Measurements from ENCODE around the gene KIR2DL3. TPM values are rescaled to one million over a fixed set of nuclear protein-coding genes. Genes with fewer than 3 reads are reported as not detected.

KIR2DL3 gene
- total RNA-seq, 1 donor from 2014 or later, result not detected

DNA sequence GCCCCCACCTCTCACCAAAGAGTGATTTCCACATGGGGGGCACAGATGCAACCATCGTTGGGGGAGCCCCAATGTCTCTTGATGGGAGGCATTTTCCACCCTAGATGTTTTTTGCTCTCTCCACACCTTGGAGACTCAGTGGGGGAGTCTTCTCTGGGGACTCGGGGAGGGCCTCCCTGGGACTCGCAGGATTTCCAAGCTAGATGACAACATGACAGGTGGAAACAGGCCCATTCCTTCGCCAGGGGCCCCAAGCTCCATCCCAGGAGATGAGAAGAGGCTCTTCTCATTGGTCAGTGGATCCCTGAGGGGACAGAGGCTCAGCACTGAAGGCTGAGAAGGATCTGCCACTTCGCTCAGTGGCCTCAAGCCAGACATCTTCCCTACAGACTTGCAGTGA, 52.4 kb downstream of the KIR2DL3 start:
- peaks cover 8% of the 10 kb centered on the region for H3K27me3 Mint-ChIP-seq (ENCODE audit: unreplicated experiment)
- TF ChIP-seq, protein P1, sequence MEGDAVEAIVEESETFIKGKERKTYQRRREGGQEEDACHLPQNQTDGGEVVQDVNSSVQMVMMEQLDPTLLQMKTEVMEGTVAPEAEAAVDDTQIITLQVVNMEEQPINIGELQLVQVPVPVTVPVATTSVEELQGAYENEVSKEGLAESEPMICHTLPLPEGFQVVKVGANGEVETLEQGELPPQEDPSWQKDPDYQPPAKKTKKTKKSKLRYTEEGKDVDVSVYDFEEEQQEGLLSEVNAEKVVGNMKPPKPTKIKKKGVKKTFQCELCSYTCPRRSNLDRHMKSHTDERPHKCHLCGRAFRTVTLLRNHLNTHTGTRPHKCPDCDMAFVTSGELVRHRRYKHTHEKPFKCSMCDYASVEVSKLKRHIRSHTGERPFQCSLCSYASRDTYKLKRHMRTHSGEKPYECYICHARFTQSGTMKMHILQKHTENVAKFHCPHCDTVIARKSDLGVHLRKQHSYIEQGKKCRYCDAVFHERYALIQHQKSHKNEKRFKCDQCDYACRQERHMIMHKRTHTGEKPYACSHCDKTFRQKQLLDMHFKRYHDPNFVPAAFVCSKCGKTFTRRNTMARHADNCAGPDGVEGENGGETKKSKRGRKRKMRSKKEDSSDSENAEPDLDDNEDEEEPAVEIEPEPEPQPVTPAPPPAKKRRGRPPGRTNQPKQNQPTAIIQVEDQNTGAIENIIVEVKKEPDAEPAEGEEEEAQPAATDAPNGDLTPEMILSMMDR (IDR thresholded peaks at IDR 0.05; ENCODE audit: unreplicated experiment), result no peak
- peaks cover 40% of the 10 kb centered on the region for H3K9me3 Mint-ChIP-seq (ENCODE audit: unreplicated experiment)
- H3K4me3 Mint-ChIP-seq (ENCODE audit: unreplicated experiment), result no peak overlapping the region
- H3K4me1 Mint-ChIP-seq (ENCODE audit: unreplicated experiment), result no peaks in the 10 kb centered on the region
- peaks cover 25% of the 10 kb centered on the region for H3K36me3 Mint-ChIP-seq (ENCODE audit: low read depth, unreplicated experiment)
- DNase-seq (ENCODE audit: low spot score), result no peak
- no peak overlapping the region for H3K27ac Mint-ChIP-seq (ENCODE audit: unreplicated experiment)

DNA sequence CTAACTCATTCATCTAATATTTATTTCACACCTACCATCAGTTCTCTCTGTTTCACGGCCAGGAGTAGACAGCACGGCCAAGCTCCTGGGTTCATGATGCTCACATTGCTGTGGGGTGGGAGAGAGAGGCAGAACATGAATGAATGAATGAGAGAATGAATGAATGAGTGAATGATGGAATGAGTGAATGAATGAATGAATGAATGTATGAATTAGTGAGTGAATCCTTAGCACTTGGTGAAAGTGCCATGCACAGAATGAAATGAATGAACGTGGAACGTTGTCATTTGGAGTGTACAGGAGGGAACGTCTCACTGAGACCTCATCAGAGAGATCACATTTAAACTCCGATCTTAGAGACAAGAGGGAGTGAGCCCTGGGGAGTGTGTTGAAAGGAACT, 53.2 kb downstream of the KIR2DL3 start:
- TF ChIP-seq, protein P1 (IDR thresholded peaks at IDR 0.05; ENCODE audit: unreplicated experiment), result no peak
- no peaks in the 10 kb centered on the region for H3K4me1 Mint-ChIP-seq (ENCODE audit: unreplicated experiment)
- H3K27me3 Mint-ChIP-seq (ENCODE audit: unreplicated experiment), result peaks cover 6% of the 10 kb centered on the region
- H3K4me3 Mint-ChIP-seq (ENCODE audit: unreplicated experiment), result no peak overlapping the region
- peaks cover 21% of the 10 kb centered on the region for H3K36me3 Mint-ChIP-seq (ENCODE audit: low read depth, unreplicated experiment)
- DNase-seq (ENCODE audit: low spot score), result no peak
- H3K27ac Mint-ChIP-seq (ENCODE audit: unreplicated experiment), result no peak overlapping the region
- H3K9me3 Mint-ChIP-seq (ENCODE audit: unreplicated experiment), result peaks cover 36% of the 10 kb centered on the region

DNA sequence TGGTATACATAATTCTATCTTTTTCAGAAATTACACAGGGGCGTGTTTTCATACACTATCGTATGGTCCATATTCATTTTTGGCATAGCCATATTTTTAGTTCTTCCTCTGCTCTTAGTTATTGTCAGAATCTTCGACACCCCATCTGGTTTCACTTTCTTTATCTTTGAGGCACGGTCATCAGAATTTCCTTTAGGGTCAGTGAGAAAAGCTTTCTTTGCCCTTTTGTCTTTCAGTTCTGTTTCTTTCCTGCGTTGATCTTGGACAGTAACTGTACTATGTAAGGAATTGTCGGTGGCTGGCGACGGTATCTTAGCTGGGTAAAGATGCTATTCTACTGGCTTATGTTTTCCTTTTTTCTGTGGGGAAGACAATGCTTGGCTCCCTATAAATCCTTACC, 54.5 kb downstream of the KIR2DL3 start:
- Mint-ChIP-seq H3K4me1 (ENCODE audit: unreplicated experiment) (no peaks in the 10 kb centered on the region), H3K27ac (ENCODE audit: unreplicated experiment) (no peak overlapping the region), H3K4me3 (ENCODE audit: unreplicated experiment) (no peak overlapping the region), H3K9me3 (ENCODE audit: unreplicated experiment) (peaks cover 31% of the 10 kb centered on the region), H3K27me3 (ENCODE audit: unreplicated experiment) (peaks cover 6% of the 10 kb centered on the region), H3K36me3 (ENCODE audit: low read depth, unreplicated experiment) (peaks cover 14% of the 10 kb centered on the region)
- TF ChIP-seq, protein P1 (IDR thresholded peaks at IDR 0.05; ENCODE audit: unreplicated experiment), result no peak
- no peak for DNase-seq (ENCODE audit: low spot score)

DNA sequence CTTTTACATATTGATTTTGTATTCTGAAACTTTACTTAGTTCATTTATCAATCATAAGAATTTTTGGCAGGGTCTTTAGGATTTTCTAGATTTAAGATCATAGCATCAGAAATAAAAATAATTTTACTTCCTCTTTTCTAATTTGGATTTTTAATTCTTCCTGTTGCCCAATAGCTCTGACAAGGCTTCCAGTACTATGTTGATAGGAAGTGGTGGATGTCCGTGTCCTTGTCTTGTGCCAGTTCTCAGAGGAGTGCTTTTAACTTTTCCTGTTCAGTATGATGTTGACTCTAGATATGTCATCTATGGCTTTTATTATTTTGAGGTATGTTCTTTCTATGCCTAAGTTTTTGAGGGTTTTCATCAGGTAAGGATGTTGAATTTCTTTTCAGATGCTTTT, 57.4 kb downstream of the KIR2DL3 start:
- H3K27ac Mint-ChIP-seq (ENCODE audit: unreplicated experiment), result no peak overlapping the region
- TF ChIP-seq, protein P1 (IDR thresholded peaks at IDR 0.05; ENCODE audit: unreplicated experiment), result no peak
- peaks cover 19% of the 10 kb centered on the region for H3K9me3 Mint-ChIP-seq (ENCODE audit: unreplicated experiment)
- no peak overlapping the region for H3K4me3 Mint-ChIP-seq (ENCODE audit: unreplicated experiment)
- H3K36me3 Mint-ChIP-seq (ENCODE audit: low read depth, unreplicated experiment), result no peaks in the 10 kb centered on the region
- no peaks in the 10 kb centered on the region for H3K4me1 Mint-ChIP-seq (ENCODE audit: unreplicated experiment)
- no peak for DNase-seq (ENCODE audit: low spot score)
- no peaks in the 10 kb centered on the region for H3K27me3 Mint-ChIP-seq (ENCODE audit: unreplicated experiment)

Other genes starting within 250 kb of the KIR2DL3 start
- gene LAIR2, start 235.7 kb upstream of the KIR2DL3 start, total RNA-seq (ENCODE audit: unreplicated experiment), result not detected
- not detected for gene LILRA2, start 164.7 kb upstream of the KIR2DL3 start, total RNA-seq (ENCODE audit: unreplicated experiment)
- gene LILRA1, start 144.9 kb upstream of the KIR2DL3 start, total RNA-seq (ENCODE audit: unreplicated experiment), result not detected
- gene LILRB1, start 108.0 kb upstream of the KIR2DL3 start, total RNA-seq (ENCODE audit: unreplicated experiment), result not detected
- gene LILRB4, start 75.5 kb upstream of the KIR2DL3 start, total RNA-seq (ENCODE audit: unreplicated experiment), result not detected
- gene KIR3DL3, start 14.1 kb upstream of the KIR2DL3 start, total RNA-seq (ENCODE audit: unreplicated experiment), result not detected
- gene KIR2DL1, start 31.3 kb downstream of the KIR2DL3 start, total RNA-seq (ENCODE audit: unreplicated experiment), result not detected
- gene KIR2DL4, start 65.1 kb downstream of the KIR2DL3 start, total RNA-seq (ENCODE audit: unreplicated experiment), result not detected
- gene KIR3DL1, start 78.0 kb downstream of the KIR2DL3 start, total RNA-seq (ENCODE audit: unreplicated experiment), result not detected
- not detected for gene KIR2DS4, start 94.2 kb downstream of the KIR2DL3 start, total RNA-seq (ENCODE audit: unreplicated experiment)
- gene KIR3DL2, start 111.9 kb downstream of the KIR2DL3 start, total RNA-seq (ENCODE audit: unreplicated experiment), result not detected
- gene FCAR, start 135.7 kb downstream of the KIR2DL3 start, total RNA-seq (ENCODE audit: unreplicated experiment), result not detected
- gene NCR1, start 167.6 kb downstream of the KIR2DL3 start, total RNA-seq (ENCODE audit: unreplicated experiment), result not detected
- gene NLRP7, start 209.0 kb downstream of the KIR2DL3 start, total RNA-seq (ENCODE audit: unreplicated experiment), result 0.69 TPM
- 0.31 TPM for gene NLRP2, start 227.9 kb downstream of the KIR2DL3 start, total RNA-seq (ENCODE audit: unreplicated experiment)

Measured in endothelial cell (in vitro differentiated cells).